ENCODE data around the gene UBE3B.

UBE3B gene

GRCh38 chr12:109461846-109462756 is 15.3 kb upstream of the UBE3B start:
- H3K4ac ChIP-seq (ENCODE audit: low read depth in 1 of 2, low read length in 2 of 2), result peak overlapping the region; percentile 99
- H3K27ac ChIP-seq (ENCODE audit: low read length, poor library complexity, severe bottlenecking), result peak overlapping the region; percentile 100
- 61% methylated on average over 9 of the region's 13 CpGs for WGBS

GRCh38 chr12:109462868-109463692 is 14.4 kb upstream of the UBE3B start:
- Histone ChIP-seq H3K14ac (ENCODE audit: low read length in 2 of 2) (peak overlapping the region in 1 of 2 experiments; percentile 19), H3K4me3 (ENCODE audit: insufficient read depth in 1 of 2, low read depth in 1 of 2, low read length in 2 of 2) (peak overlapping the region in 1 of 2 experiments; percentile 57), H3K4me2 (ENCODE audit: low read length, poor library complexity, severe bottlenecking) (peak overlapping the region; percentile 57), H2BK120ac (ENCODE audit: low read depth, low read length) (peak overlapping the region; percentile 97), H3K27ac (ENCODE audit: low read length, poor library complexity, severe bottlenecking) (peak overlapping the region; percentile 100), H2BK12ac (ENCODE audit: low read length in 2 of 2) (peak overlapping the region; percentile 69 to 73), H3K4me1 (ENCODE audit: control insufficient read depth, insufficient read depth, low read depth, low read length) (peaks cover 50% of the 10 kb centered on the region), H2BK5ac (ENCODE audit: low read depth, low read length, poor library complexity, severe bottlenecking) (peak overlapping the region; percentile 99), H3K27me3 (ENCODE audit: control insufficient read depth in 1 of 2, insufficient read depth in 1 of 2, low read length in 2 of 2) (no peaks in the 10 kb centered on the region), H3K79me1 (replicated peaks; ENCODE audit: low read length, poor library complexity, severe bottlenecking) (no peaks in the 10 kb centered on the region), H3K18ac (ENCODE audit: low read depth in 1 of 2, low read length in 2 of 2) (peak overlapping the region; percentile 91 to 99), H2AFZ (ENCODE audit: low read depth, low read length) (no peak overlapping the region), H4K91ac (ENCODE audit: low read length) (peak overlapping the region; percentile 100), H3K36me3 (ENCODE audit: control insufficient read depth in 1 of 2, insufficient read depth in 2 of 2, low read depth in 1 of 2, low read length in 2 of 2) (peaks cover 43 to 44% of the 10 kb centered on the region in 2 experiments), H2AK5ac (ENCODE audit: low read length, severe bottlenecking) (peak overlapping the region; percentile 98), H3K9me3 (ENCODE audit: control insufficient read depth, low read length) (no peaks in the 10 kb centered on the region), H3K9ac (ENCODE audit: low read length) (peak overlapping the region; percentile 95), H3K23ac (ENCODE audit: low read length in 2 of 2) (peak overlapping the region in 1 of 2 experiments; percentile 10), H3K4ac (ENCODE audit: low read depth in 1 of 2, low read length in 2 of 2) (peak overlapping the region; percentile 92 to 98), H4K8ac (ENCODE audit: low read length) (peak overlapping the region; percentile 98), H2BK15ac (ENCODE audit: low read depth, poor library complexity, severe bottlenecking) (peak overlapping the region; percentile 34)
- DNase-seq, result peak; percentile 98
- 2% methylated on average over 14 of the region's 14 CpGs for WGBS

More at GRCh38 chr12:109461846-109462756, 15.3 kb upstream of the UBE3B start:
- Histone ChIP-seq H3K14ac (ENCODE audit: low read length in 2 of 2) (peak overlapping the region in 1 of 2 experiments; percentile 82), H2AFZ (ENCODE audit: low read depth, low read length) (no peak overlapping the region), H4K91ac (ENCODE audit: low read length) (peak overlapping the region; percentile 100), H3K79me1 (replicated peaks; ENCODE audit: low read length, poor library complexity, severe bottlenecking) (peaks cover 1% of the 10 kb centered on the region), H3K18ac (ENCODE audit: low read depth in 1 of 2, low read length in 2 of 2) (peak overlapping the region; percentile 64 to 99), H2AK5ac (ENCODE audit: low read length, severe bottlenecking) (peak overlapping the region; percentile 77), H3K9me3 (ENCODE audit: control insufficient read depth, low read length) (no peaks in the 10 kb centered on the region), H2BK15ac (ENCODE audit: low read depth, poor library complexity, severe bottlenecking) (peak overlapping the region; percentile 82), H4K8ac (ENCODE audit: low read length) (peak overlapping the region; percentile 99), H3K36me3 (ENCODE audit: control insufficient read depth in 1 of 2, insufficient read depth in 2 of 2, low read depth in 1 of 2, low read length in 2 of 2) (peaks cover 39 to 41% of the 10 kb centered on the region in 2 experiments), H3K4me2 (ENCODE audit: low read length, poor library complexity, severe bottlenecking) (peak overlapping the region; percentile 57), H3K4me3 (ENCODE audit: insufficient read depth in 1 of 2, low read depth in 1 of 2, low read length in 2 of 2) (peak overlapping the region in 1 of 2 experiments; percentile 57), H3K4me1 (ENCODE audit: control insufficient read depth, insufficient read depth, low read depth, low read length) (peaks cover 52% of the 10 kb centered on the region), H2BK120ac (ENCODE audit: low read depth, low read length) (peak overlapping the region; percentile 97), H3K23ac (ENCODE audit: low read length in 2 of 2) (peak overlapping the region in 1 of 2 experiments; percentile 2), H3K27me3 (ENCODE audit: control insufficient read depth in 1 of 2, insufficient read depth in 1 of 2, low read length in 2 of 2) (no peaks in the 10 kb centered on the region), H2BK5ac (ENCODE audit: low read depth, low read length, poor library complexity, severe bottlenecking) (peak overlapping the region; percentile 99), H2BK12ac (ENCODE audit: low read length in 2 of 2) (peak overlapping the region; percentile 47 to 100), H3K9ac (ENCODE audit: low read length) (peak overlapping the region; percentile 95)
- DNase-seq, result peak; percentile 86

- H3K9ac ChIP-seq (ENCODE audit: low read length), result peak overlapping the region; percentile 95
- H4K91ac ChIP-seq (ENCODE audit: low read length), result peak overlapping the region; percentile 100
- H3K4me2 ChIP-seq (ENCODE audit: low read length, poor library complexity, severe bottlenecking), result no peak overlapping the region
- H2BK120ac ChIP-seq (ENCODE audit: low read depth, low read length), result peak overlapping the region; percentile 58
- H3K4ac ChIP-seq (ENCODE audit: low read depth in 1 of 2, low read length in 2 of 2), result peak overlapping the region; percentile 62 to 98
- H3K4me1 ChIP-seq (ENCODE audit: control insufficient read depth, insufficient read depth, low read depth, low read length), result peaks cover 49% of the 10 kb centered on the region
- H3K4me3 ChIP-seq (ENCODE audit: insufficient read depth in 1 of 2, low read depth in 1 of 2, low read length in 2 of 2), result peak overlapping the region in 1 of 2 experiments; percentile 53
- H3K79me1 ChIP-seq (replicated peaks; ENCODE audit: low read length, poor library complexity, severe bottlenecking), result no peaks in the 10 kb centered on the region
- H2AFZ ChIP-seq (ENCODE audit: low read depth, low read length), result no peak overlapping the region
- H3K27me3 ChIP-seq (ENCODE audit: control insufficient read depth in 1 of 2, insufficient read depth in 1 of 2, low read length in 2 of 2), result no peaks in the 10 kb centered on the region
- peak overlapping the region in 1 of 2 experiments; percentile 93 for H3K14ac ChIP-seq (ENCODE audit: low read length in 2 of 2)
- DNase-seq, result no peak
- H3K18ac ChIP-seq (ENCODE audit: low read depth in 1 of 2, low read length in 2 of 2), result peak overlapping the region; percentile 91 to 97
- H4K8ac ChIP-seq (ENCODE audit: low read length), result peak overlapping the region; percentile 96
- WGBS, result 11% methylated on average over 5 of the region's 5 CpGs
- peak overlapping the region; percentile 99 for H2BK15ac ChIP-seq (ENCODE audit: low read depth, poor library complexity, severe bottlenecking)
- peak overlapping the region; percentile 98 for H2BK5ac ChIP-seq (ENCODE audit: low read depth, low read length, poor library complexity, severe bottlenecking)
- no peaks in the 10 kb centered on the region for H3K9me3 ChIP-seq (ENCODE audit: control insufficient read depth, low read length)
- peak overlapping the region; percentile 100 for H2AK5ac ChIP-seq (ENCODE audit: low read length, severe bottlenecking)
- H3K36me3 ChIP-seq (ENCODE audit: control insufficient read depth in 1 of 2, insufficient read depth in 2 of 2, low read depth in 1 of 2, low read length in 2 of 2), result peaks cover 45 to 47% of the 10 kb centered on the region in 2 experiments
- H2BK12ac ChIP-seq (ENCODE audit: low read length in 2 of 2), result peak overlapping the region; percentile 73 to 96
- peak overlapping the region; percentile 100 for H3K27ac ChIP-seq (ENCODE audit: low read length, poor library complexity, severe bottlenecking)
- no peak overlapping the region for H3K23ac ChIP-seq (ENCODE audit: low read length in 2 of 2)
Observed at GRCh38 chr12:109463756-109464155, 13.7 kb upstream of the UBE3B start.

Data from mesenchymal stem cell (in vitro differentiated cells and primary cell).